ENCODE results near the gene OXCT1. TPM values are rescaled to one million over a fixed set of nuclear protein-coding genes. Genes with fewer than 3 reads are reported as not detected.
A peak's percentile ranks its signal among the peaks of the same experiment; 100 is the strongest.

OXCT1 gene
- total RNA-seq, 2 experiments from 2014 or later = 65.0 to 70.5 TPM

DNA sequence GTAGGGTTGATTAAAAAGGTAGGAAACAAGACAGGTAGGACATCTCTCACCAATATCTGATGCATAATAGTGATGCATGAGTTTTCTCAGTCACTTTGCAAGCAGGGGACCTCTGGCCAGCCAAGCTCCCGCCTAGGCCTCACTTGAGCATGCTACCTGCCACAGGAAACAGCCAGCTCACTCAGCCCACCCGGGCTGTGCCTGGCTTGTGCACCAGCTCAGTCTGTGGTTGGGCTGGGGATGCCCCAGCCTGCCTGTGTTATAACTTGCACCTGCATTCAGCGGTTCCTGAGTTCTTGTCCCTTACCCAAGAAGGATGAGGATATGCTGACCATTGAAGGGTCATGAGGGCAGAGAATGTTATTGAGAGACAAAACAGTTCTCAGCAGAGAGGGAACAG, 187.0 kb downstream of the OXCT1 start:
- no peaks in the 10 kb centered on the region for H3K27me3 Mint-ChIP-seq
- H3K36me3 Mint-ChIP-seq (ENCODE audit: low read depth) = no peaks in the 10 kb centered on the region
- ChIA-PET POLR2A (no interaction called here), CTCF (no interaction called here)
- ATAC-seq (peak; percentile 64), DNase-seq (peak; percentile 23)
- no peak overlapping the region for H3K4me3 Mint-ChIP-seq
- H3K27ac Mint-ChIP-seq = no peak overlapping the region
- no peaks in the 10 kb centered on the region for H3K9me3 Mint-ChIP-seq
- no peaks in the 10 kb centered on the region for H3K4me1 Mint-ChIP-seq (ENCODE audit: low read depth)
- TF ChIP-seq, protein P1, sequence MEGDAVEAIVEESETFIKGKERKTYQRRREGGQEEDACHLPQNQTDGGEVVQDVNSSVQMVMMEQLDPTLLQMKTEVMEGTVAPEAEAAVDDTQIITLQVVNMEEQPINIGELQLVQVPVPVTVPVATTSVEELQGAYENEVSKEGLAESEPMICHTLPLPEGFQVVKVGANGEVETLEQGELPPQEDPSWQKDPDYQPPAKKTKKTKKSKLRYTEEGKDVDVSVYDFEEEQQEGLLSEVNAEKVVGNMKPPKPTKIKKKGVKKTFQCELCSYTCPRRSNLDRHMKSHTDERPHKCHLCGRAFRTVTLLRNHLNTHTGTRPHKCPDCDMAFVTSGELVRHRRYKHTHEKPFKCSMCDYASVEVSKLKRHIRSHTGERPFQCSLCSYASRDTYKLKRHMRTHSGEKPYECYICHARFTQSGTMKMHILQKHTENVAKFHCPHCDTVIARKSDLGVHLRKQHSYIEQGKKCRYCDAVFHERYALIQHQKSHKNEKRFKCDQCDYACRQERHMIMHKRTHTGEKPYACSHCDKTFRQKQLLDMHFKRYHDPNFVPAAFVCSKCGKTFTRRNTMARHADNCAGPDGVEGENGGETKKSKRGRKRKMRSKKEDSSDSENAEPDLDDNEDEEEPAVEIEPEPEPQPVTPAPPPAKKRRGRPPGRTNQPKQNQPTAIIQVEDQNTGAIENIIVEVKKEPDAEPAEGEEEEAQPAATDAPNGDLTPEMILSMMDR (IDR thresholded peaks at IDR 0.05) = no peak
- intact Hi-C loops (cut with micrococcal nuclease) = no loop called here

- ChIA-PET CTCF (no interaction called here), POLR2A (no interaction called here)
- TF ChIP-seq, protein P1 (IDR thresholded peaks at IDR 0.05) = no peak
- no peaks in the 10 kb centered on the region for H3K9me3 Mint-ChIP-seq
- ATAC-seq = no peak
- H3K4me1 Mint-ChIP-seq (ENCODE audit: low read depth) = no peaks in the 10 kb centered on the region
- H3K27ac Mint-ChIP-seq = no peak overlapping the region
- H3K36me3 Mint-ChIP-seq (ENCODE audit: low read depth) = no peaks in the 10 kb centered on the region
- intact Hi-C loops (cut with micrococcal nuclease) = no loop called here
- DNase-seq = no peak
- no peak overlapping the region for H3K4me3 Mint-ChIP-seq
- no peaks in the 10 kb centered on the region for H3K27me3 Mint-ChIP-seq
Observed at GRCh38 chr5:41682641-41683040, 187.6 kb downstream of the OXCT1 start.

DNA sequence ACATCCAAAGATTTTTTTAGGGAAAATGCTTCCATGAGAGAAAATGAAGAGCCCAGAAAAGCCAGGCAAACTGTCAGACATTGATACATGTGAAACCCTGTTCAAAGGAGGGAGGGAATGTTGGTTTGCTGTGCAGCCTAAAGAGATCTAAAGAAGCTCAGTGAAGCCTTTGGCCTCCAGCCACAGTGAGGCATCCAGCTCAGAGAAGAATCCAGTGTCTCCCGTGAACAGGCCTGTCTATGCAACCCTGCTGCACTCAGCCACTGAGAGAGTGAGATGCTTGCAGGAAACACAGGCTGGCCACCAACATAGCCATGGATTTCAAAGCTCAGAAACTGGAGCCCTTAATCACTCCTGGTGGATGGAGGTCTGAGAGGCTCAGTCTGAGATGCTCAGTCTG, 188.4 kb downstream of the OXCT1 start:
- TF ChIP-seq, protein P1 (IDR thresholded peaks at IDR 0.05) = no peak
- H3K27me3 Mint-ChIP-seq = no peaks in the 10 kb centered on the region
- no peaks in the 10 kb centered on the region for H3K4me1 Mint-ChIP-seq (ENCODE audit: low read depth)
- no peak overlapping the region for H3K4me3 Mint-ChIP-seq
- no peak for ATAC-seq
- ChIA-PET POLR2A (no interaction called here), CTCF (no interaction called here)
- H3K9me3 Mint-ChIP-seq = no peaks in the 10 kb centered on the region
- intact Hi-C loops (cut with micrococcal nuclease) = no loop called here
- H3K36me3 Mint-ChIP-seq (ENCODE audit: low read depth) = no peaks in the 10 kb centered on the region
- no peak overlapping the region for H3K27ac Mint-ChIP-seq
- no peak for DNase-seq

Other genes with a start within 250 kb of the OXCT1 start
- gene RIMOC1, start 33.9 kb upstream of the OXCT1 start, total RNA-seq = 10 to 100 TPM; 19.5 to 19.8 TPM
- gene FBXO4, start 54.9 kb upstream of the OXCT1 start, total RNA-seq = 10 to 100 TPM; 18.5 to 21.0 TPM